ENCODE results near the gene KRT77. TPM values are rescaled to one million over a fixed set of nuclear protein-coding genes. Genes with fewer than 3 reads are reported as not detected.

KRT77 gene
- polyA plus RNA-seq, 1 donor from 2014 or later, result not detected

DNA sequence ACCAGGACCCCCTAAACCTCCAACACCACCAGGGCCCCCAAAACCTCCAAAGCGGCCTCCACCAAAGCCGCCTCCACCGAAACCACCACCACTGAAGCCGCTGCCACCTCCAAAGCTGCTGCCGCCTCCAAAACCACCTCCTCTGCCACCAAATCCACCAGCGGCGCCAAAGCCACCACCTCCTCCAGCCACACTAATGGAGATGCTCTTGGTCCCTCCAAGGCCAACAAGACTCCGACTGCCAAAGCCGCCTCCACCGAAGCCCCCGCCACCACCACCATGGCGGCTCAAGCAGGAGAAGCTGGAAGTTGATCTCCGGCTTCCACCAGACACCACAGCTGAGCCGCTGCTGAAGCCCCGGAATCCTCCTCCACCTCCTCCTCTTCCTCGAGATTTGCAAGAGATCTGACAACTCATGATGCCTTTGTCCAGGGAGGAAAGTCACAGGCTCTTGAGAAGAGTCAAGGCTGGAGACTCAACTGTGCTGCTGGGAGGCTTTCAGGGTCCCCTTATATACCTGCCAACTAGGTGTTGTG lies 51.5 kb downstream of the KRT77 start, which contains the start of gene KRT2:
Gene KRT2 (minus strand): TSS at position 486 of the 536 bp plus-strand sequence. CDS start 69 bp downstream, at position 417.
- TF ChIP-seq TAF1 (IDR thresholded peaks at IDR 0.05; ENCODE audit: low read depth) (no peak), MXI1 (conservative IDR thresholded peaks at IDR 0.05; ENCODE audit: poor library complexity, severe bottlenecking) (no peak), EZH2 (IDR thresholded peaks at IDR 0.05; ENCODE audit: borderline replicate concordance, insufficient read depth, low read length, poor library complexity, severe bottlenecking) (no peak), RAD21 (conservative IDR thresholded peaks at IDR 0.05) (no peak), POLR2AphosphoS5 (IDR thresholded peaks at IDR 0.05) (no peak), EP300 (conservative IDR thresholded peaks at IDR 0.05; ENCODE audit: poor library complexity, severe bottlenecking) (no peak), SMC3 (conservative IDR thresholded peaks at IDR 0.05; ENCODE audit: poor library complexity) (no peak)
- TF ChIP-seq, protein P1, sequence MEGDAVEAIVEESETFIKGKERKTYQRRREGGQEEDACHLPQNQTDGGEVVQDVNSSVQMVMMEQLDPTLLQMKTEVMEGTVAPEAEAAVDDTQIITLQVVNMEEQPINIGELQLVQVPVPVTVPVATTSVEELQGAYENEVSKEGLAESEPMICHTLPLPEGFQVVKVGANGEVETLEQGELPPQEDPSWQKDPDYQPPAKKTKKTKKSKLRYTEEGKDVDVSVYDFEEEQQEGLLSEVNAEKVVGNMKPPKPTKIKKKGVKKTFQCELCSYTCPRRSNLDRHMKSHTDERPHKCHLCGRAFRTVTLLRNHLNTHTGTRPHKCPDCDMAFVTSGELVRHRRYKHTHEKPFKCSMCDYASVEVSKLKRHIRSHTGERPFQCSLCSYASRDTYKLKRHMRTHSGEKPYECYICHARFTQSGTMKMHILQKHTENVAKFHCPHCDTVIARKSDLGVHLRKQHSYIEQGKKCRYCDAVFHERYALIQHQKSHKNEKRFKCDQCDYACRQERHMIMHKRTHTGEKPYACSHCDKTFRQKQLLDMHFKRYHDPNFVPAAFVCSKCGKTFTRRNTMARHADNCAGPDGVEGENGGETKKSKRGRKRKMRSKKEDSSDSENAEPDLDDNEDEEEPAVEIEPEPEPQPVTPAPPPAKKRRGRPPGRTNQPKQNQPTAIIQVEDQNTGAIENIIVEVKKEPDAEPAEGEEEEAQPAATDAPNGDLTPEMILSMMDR (IDR thresholded peaks at IDR 0.05; ENCODE audit: poor library complexity, severe bottlenecking), result no peak
- TF ChIP-seq, protein P2, sequence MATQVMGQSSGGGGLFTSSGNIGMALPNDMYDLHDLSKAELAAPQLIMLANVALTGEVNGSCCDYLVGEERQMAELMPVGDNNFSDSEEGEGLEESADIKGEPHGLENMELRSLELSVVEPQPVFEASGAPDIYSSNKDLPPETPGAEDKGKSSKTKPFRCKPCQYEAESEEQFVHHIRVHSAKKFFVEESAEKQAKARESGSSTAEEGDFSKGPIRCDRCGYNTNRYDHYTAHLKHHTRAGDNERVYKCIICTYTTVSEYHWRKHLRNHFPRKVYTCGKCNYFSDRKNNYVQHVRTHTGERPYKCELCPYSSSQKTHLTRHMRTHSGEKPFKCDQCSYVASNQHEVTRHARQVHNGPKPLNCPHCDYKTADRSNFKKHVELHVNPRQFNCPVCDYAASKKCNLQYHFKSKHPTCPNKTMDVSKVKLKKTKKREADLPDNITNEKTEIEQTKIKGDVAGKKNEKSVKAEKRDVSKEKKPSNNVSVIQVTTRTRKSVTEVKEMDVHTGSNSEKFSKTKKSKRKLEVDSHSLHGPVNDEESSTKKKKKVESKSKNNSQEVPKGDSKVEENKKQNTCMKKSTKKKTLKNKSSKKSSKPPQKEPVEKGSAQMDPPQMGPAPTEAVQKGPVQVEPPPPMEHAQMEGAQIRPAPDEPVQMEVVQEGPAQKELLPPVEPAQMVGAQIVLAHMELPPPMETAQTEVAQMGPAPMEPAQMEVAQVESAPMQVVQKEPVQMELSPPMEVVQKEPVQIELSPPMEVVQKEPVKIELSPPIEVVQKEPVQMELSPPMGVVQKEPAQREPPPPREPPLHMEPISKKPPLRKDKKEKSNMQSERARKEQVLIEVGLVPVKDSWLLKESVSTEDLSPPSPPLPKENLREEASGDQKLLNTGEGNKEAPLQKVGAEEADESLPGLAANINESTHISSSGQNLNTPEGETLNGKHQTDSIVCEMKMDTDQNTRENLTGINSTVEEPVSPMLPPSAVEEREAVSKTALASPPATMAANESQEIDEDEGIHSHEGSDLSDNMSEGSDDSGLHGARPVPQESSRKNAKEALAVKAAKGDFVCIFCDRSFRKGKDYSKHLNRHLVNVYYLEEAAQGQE (IDR thresholded peaks at IDR 0.05; ENCODE audit: borderline replicate concordance), result no peak
- H3K4me2 ChIP-seq (ENCODE audit: low read length), result no peak within 1 kb of the TSS
- no peaks in the 10 kb centered on the region for H3F3A ChIP-seq (ENCODE audit: insufficient read depth, low read length, poor library complexity, severe bottlenecking)
- no peak within 1 kb of the TSS for H3K9ac ChIP-seq (ENCODE audit: low read length)
- H3K27ac ChIP-seq (ENCODE audit: low read length), result no peak within 1 kb of the TSS
- no peaks in the 10 kb centered on the region for H3K9me3 ChIP-seq (ENCODE audit: low read length)
- no peak within 1 kb of the TSS for H3K4me3 ChIP-seq (ENCODE audit: low read length)
- no peaks in the 10 kb centered on the region for H3K9me2 ChIP-seq (ENCODE audit: insufficient read depth, low read length)
- H3K27me3 ChIP-seq (ENCODE audit: insufficient read depth, low read depth, low read length), result no peaks in the 10 kb centered on the region
- no peak within 1 kb of the TSS for H2AFZ ChIP-seq (ENCODE audit: low read depth, low read length)
- H4K20me1 ChIP-seq (ENCODE audit: insufficient read depth), result no peaks in the 10 kb centered on the region
- no peaks in the 10 kb centered on the region for H3K36me3 ChIP-seq (ENCODE audit: insufficient read depth, low read length)
- H3K79me2 ChIP-seq (replicated peaks; ENCODE audit: insufficient read depth, low read length), result no peaks in the 10 kb centered on the region

DNA sequence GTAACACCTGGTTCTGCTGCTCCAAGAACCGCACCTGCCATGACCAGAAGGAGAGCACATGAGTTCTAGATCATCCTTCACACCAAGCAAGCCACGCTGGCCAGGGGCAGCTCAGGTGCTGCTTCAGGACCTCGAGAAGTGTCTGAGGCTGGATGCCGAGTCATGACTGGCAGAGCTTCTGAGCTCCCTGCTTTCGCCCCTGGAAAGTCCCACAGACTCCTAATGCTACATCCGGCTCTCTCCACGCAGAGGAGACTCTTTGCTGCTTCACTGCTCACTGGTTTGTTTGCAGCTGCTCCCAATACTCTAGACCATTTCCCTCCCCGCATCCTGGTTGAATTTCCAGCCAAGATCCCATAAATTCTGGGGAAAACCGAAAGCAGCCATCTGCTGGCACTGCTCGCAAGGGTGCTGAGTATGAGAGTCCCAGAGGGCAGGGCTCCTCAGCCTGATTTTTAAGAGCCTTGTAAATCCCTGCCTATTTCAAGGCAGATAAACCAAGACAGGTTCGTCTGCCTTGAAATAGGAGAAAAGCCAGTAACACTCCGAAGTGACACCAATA lies 52.7 kb downstream of the KRT77 start:
- Histone ChIP-seq H3K27me3 (ENCODE audit: insufficient read depth, low read depth, low read length) (no peaks in the 10 kb centered on the region), H3K9me3 (ENCODE audit: low read length) (no peaks in the 10 kb centered on the region), H2AFZ (ENCODE audit: low read depth, low read length) (no peak overlapping the region), H3K36me3 (ENCODE audit: insufficient read depth, low read length) (no peaks in the 10 kb centered on the region), H3K9me2 (ENCODE audit: insufficient read depth, low read length) (no peaks in the 10 kb centered on the region), H3K4me2 (ENCODE audit: low read length) (no peak overlapping the region), H4K20me1 (ENCODE audit: insufficient read depth) (no peaks in the 10 kb centered on the region), H3K9ac (ENCODE audit: low read length) (no peak overlapping the region), H3F3A (ENCODE audit: insufficient read depth, low read length, poor library complexity, severe bottlenecking) (no peaks in the 10 kb centered on the region), H3K4me3 (ENCODE audit: low read length) (no peak overlapping the region), H3K27ac (ENCODE audit: low read length) (no peak overlapping the region), H3K79me2 (replicated peaks; ENCODE audit: insufficient read depth, low read length) (no peaks in the 10 kb centered on the region)
- no peak for TF ChIP-seq POLR2AphosphoS5 (IDR thresholded peaks at IDR 0.05)
- TF ChIP-seq, protein P2 (IDR thresholded peaks at IDR 0.05; ENCODE audit: borderline replicate concordance), result no peak

Data from neural cell (in vitro differentiated cells).